ENCODE data around the gene RESF1. TPM values are rescaled to one million over a fixed set of nuclear protein-coding genes. Genes with fewer than 3 reads are reported as not detected.

RESF1 gene
- total and polyA plus RNA-seq, 9 donors, result 87.1 to 304 (median 156) TPM

- H3K36me3 ChIP-seq, result no peaks in the 10 kb centered on the region
- no peaks in the 10 kb centered on the region for H3K9me3 ChIP-seq
- H3K4me1 ChIP-seq (ENCODE audit: insufficient read depth), result peaks cover 6% of the 10 kb centered on the region
- H3K27ac ChIP-seq, result peak overlapping the region; percentile 76 to 83
- TF ChIP-seq EP300 (IDR thresholded peaks at IDR 0.05) (no peak), CTCF (IDR thresholded peaks at IDR 0.05) (no peak), POLR2A (IDR thresholded peaks at IDR 0.05) (no peak)
- 2 to 6% (median 3%) methylated on average over 10 of the region's 10 CpGs for WGBS, 3 donors
- no peaks in the 10 kb centered on the region for H3K27me3 ChIP-seq
- DNase-seq, result no peak
- intact Hi-C loops (cut with DNase I), result loop anchor here in 2 of 4 donors (5.0 to 10.0 kb wide), 2 partner anchors 291 to 304 kb away; partner anchors contain the start of gene ETFBKMT (in 1 of the 2)
- peak overlapping the region; percentile 82 for H3K4me3 ChIP-seq
Measured at GRCh38 chr12:31958569-31959160, 550 bp upstream of the RESF1 start.

- Histone ChIP-seq H3K27me3 (no peaks in the 10 kb centered on the region), H3K27ac (peak overlapping the region; percentile 76 to 83), H3K9me3 (no peaks in the 10 kb centered on the region), H3K36me3 (no peaks in the 10 kb centered on the region), H3K4me3 (peak overlapping the region; percentile 82), H3K4me1 (ENCODE audit: insufficient read depth) (peaks cover 9% of the 10 kb centered on the region)
- intact Hi-C loops (cut with DNase I), result loop anchor here in 3 of 4 donors (5.0 to 10.0 kb wide), 3 partner anchors 97 to 305 kb away; partner anchors contain the start of gene ETFBKMT (in 1 of the 3)
- peak; percentile 70 to 79 (median 72) for DNase-seq
- no peak for TF ChIP-seq EP300 (IDR thresholded peaks at IDR 0.05)
- TF ChIP-seq CTCF (IDR thresholded peaks at IDR 0.05), result no peak
- no peak for TF ChIP-seq POLR2A (IDR thresholded peaks at IDR 0.05)
- 0 to 1% (median 0%) methylated on average over 39 to 47 of the region's 47 CpGs for WGBS, 3 donors
Measured at GRCh38 chr12:31959701-31960391, 631 bp downstream of the RESF1 start.

- no peak for TF ChIP-seq POLR2A (IDR thresholded peaks at IDR 0.05)
- TF ChIP-seq CTCF (IDR thresholded peaks at IDR 0.05), result no peak
- no peak for TF ChIP-seq EP300 (IDR thresholded peaks at IDR 0.05)
- Histone ChIP-seq H3K36me3 (no peaks in the 10 kb centered on the region), H3K4me3 (peak overlapping the region; percentile 82), H3K9me3 (no peaks in the 10 kb centered on the region), H3K4me1 (ENCODE audit: insufficient read depth) (peaks cover 14% of the 10 kb centered on the region), H3K27ac (peak overlapping the region in 1 of 2 donors; percentile 83), H3K27me3 (no peaks in the 10 kb centered on the region)
- 12 to 37% (median 25%) methylated on average over 2 of the region's 2 CpGs for WGBS, 3 donors
- no peak for DNase-seq
- intact Hi-C loops (cut with DNase I), result loop anchor here in 1 of 4 donors (5.0 kb wide), 1 partner anchor 96 kb away; no protein-coding TSS in a partner anchor
Measured at GRCh38 chr12:31961137-31961536, 1.9 kb downstream of the RESF1 start.

- Histone ChIP-seq H3K27ac (peak overlapping the region in 1 of 2 donors; percentile 83), H3K4me3 (peak overlapping the region; percentile 82), H3K36me3 (no peaks in the 10 kb centered on the region), H3K4me1 (ENCODE audit: insufficient read depth) (peaks cover 16% of the 10 kb centered on the region), H3K9me3 (no peaks in the 10 kb centered on the region), H3K27me3 (no peaks in the 10 kb centered on the region)
- intact Hi-C loops (cut with DNase I), result loop anchor here in 1 of 4 donors (5.0 kb wide), 1 partner anchor 95 kb away; no protein-coding TSS in a partner anchor
- DNase-seq, result no peak
- no peak for TF ChIP-seq CTCF (IDR thresholded peaks at IDR 0.05)
- no peak for TF ChIP-seq EP300 (IDR thresholded peaks at IDR 0.05)
- no peak for TF ChIP-seq POLR2A (IDR thresholded peaks at IDR 0.05)
- 18 to 44% (median 22%) methylated on average over 4 of the region's 4 CpGs for WGBS, 3 donors
Measured at GRCh38 chr12:31962076-31962475, 2.9 kb downstream of the RESF1 start.
